NCI-H510A treated with DMSO at 0.1 percent for 48 hours (cell line): ENCODE results near the gene UGT2B7.
"Not testable (repeated sequence)": the region's sequence is repeated elsewhere in the genome, so short reads cannot be mapped to it uniquely, and the experiment has no call there.

Source experiments
- DNase-seq: peaks from one replicate; lab custom pipeline; 2025; lab: John Stamatoyannopoulos, UW

UGT2B7 gene

GRCh38 chr4:69096111-69096656 lies at the start of gene UGT2B7:
TSS of gene UGT2B7 (plus strand) at chr4:69096474. CDS start at chr4:69096521, 47 bp downstream.
- peak; percentile 19 for DNase-seq

GRCh38 chr4:69049860-69050259 lies 46.4 kb upstream of the UGT2B7 start:
- DNase-seq, result no peak

- DNase-seq, result not testable (repeated sequence)
Measured at GRCh38 chr4:69050853-69051575, 45.3 kb upstream of the UGT2B7 start.

- DNase-seq, result no peak
Measured at GRCh38 chr4:69051576-69051943, 44.7 kb upstream of the UGT2B7 start.

GRCh38 chr4:69053309-69053885 lies 42.9 kb upstream of the UGT2B7 start:
- DNase-seq, result not testable (repeated sequence)

GRCh38 chr4:69054033-69054432 lies 42.2 kb upstream of the UGT2B7 start:
- DNase-seq, result not testable (repeated sequence)

- no peak for DNase-seq
Measured at GRCh38 chr4:69054578-69055200, 41.6 kb upstream of the UGT2B7 start.

GRCh38 chr4:69056150-69056549 lies 40.1 kb upstream of the UGT2B7 start:
- no peak for DNase-seq

GRCh38 chr4:69056921-69057550 lies 39.2 kb upstream of the UGT2B7 start:
- no peak for DNase-seq

- DNase-seq, result no peak
Measured at GRCh38 chr4:69057620-69058409, 38.5 kb upstream of the UGT2B7 start.

- DNase-seq, result no peak
Measured at GRCh38 chr4:69058410-69059059, 37.7 kb upstream of the UGT2B7 start.

GRCh38 chr4:69060651-69061308 lies 35.5 kb upstream of the UGT2B7 start:
- DNase-seq, result peak; percentile 38

GRCh38 chr4:69064391-69064790 lies 31.9 kb upstream of the UGT2B7 start:
- DNase-seq, result no peak

GRCh38 chr4:69066945-69067344 lies 29.3 kb upstream of the UGT2B7 start:
- DNase-seq, result no peak

- no peak for DNase-seq
Measured at GRCh38 chr4:69069085-69069484, 27.2 kb upstream of the UGT2B7 start.

GRCh38 chr4:69070590-69070989 lies 25.7 kb upstream of the UGT2B7 start:
- no peak for DNase-seq

GRCh38 chr4:69071286-69071685 lies 25.0 kb upstream of the UGT2B7 start:
- DNase-seq, result no peak

- no peak for DNase-seq
Measured at GRCh38 chr4:69073375-69073774, 22.9 kb upstream of the UGT2B7 start.

- no peak for DNase-seq
Measured at GRCh38 chr4:69075061-69075792, 21.0 kb upstream of the UGT2B7 start.

GRCh38 chr4:69078852-69079251 lies 17.4 kb upstream of the UGT2B7 start:
- no peak for DNase-seq
